HEK293 (cell line): ENCODE measurements around the gene ACR.

Experiments used
- CTCF ChIA-PET: fragments of 350-600 bp; formaldehyde crosslinking; extraction: SDS; loops from one replicate; lab custom pipeline; 2021; ENCODE audit warnings: antibody characterized with exemption; lab: Yijun Ruan, JAX
- POLR2A ChIA-PET: fragments of 300-600 bp; formaldehyde crosslinking; extraction: SDS; loops from one replicate; lab custom pipeline; 2020; ENCODE audit warnings: antibody characterized with exemption, inconsistent platforms; lab: Yijun Ruan, JAX
- H3K27ac ChIP-seq: fragments of 200-500 bp; sonication (Bioruptor generic); 2 replicates; pipeline ENCODE4 v1.5.1; 2014; ENCODE audit warnings: low read depth, low read length, control low read depth, inconsistent platforms; ENCODE audit errors: extremely low read depth
- H3K36me3 ChIP-seq, 2 experiments: fragments of 200-500 bp in 1 of 2; sonication (Bioruptor generic) in 1 of 2; 1 replicate in 1 of 2; 2 replicates in 1 of 2; pipeline ENCODE4 v1.5.1; 2014 to 2017; ENCODE audit warnings: inconsistent platforms in 2 of 2, low read length in 2 of 2; ENCODE audit not compliant: control insufficient read depth in 2 of 2, insufficient read depth in 1 of 2
- H3K4me1 ChIP-seq: fragments of 200-500 bp; sonication (Bioruptor generic); 2 replicates; pipeline ENCODE4 v1.5.1; 2014; ENCODE audit warnings: mild to moderate bottlenecking, low read length, inconsistent platforms; ENCODE audit not compliant: control insufficient read depth, insufficient read depth
- H3K4me3 ChIP-seq: 2 replicates; pipeline ENCODE4 v1.5.1; 2011; ENCODE audit warnings: low read depth, mild to moderate bottlenecking, control low read depth, low read length, moderate library complexity
- H3K9me3 ChIP-seq: fragments of 200-500 bp; sonication (Bioruptor generic); 2 replicates; pipeline ENCODE4 v1.5.1; 2014; ENCODE audit warnings: low read depth, low read length, inconsistent platforms; ENCODE audit not compliant: control insufficient read depth, insufficient read depth
- GLI4 ChIP-seq: fragments of 450-650 bp; formaldehyde crosslinking; IDR thresholded peaks from 2 replicates; pipeline ENCODE4 v1.5.1; 2016; ENCODE audit warnings: missing biosample characterization, missing genetic modification characterization
- KLF16 ChIP-seq: fragments of 450-650 bp; formaldehyde crosslinking; IDR thresholded peaks from 2 replicates; pipeline ENCODE4 v1.5.1; 2017; ENCODE audit warnings: missing biosample characterization, missing genetic modification characterization
- MZF1 ChIP-seq: fragments of 450-650 bp; formaldehyde crosslinking; IDR thresholded peaks from 2 replicates; pipeline ENCODE4 v1.5.1; 2017; ENCODE audit warnings: missing biosample characterization, missing genetic modification characterization, borderline replicate concordance
- PRDM1 ChIP-seq: fragments of 450-650 bp; formaldehyde crosslinking; IDR thresholded peaks from 2 replicates; pipeline ENCODE4; 2016; ENCODE audit warnings: missing biosample characterization, missing genetic modification characterization
- PRDM2 ChIP-seq: fragments of 450-650 bp; formaldehyde crosslinking; IDR thresholded peaks from 2 replicates; pipeline ENCODE4 v1.5.1; 2016; ENCODE audit warnings: missing biosample characterization, missing genetic modification characterization, borderline replicate concordance
- SALL2 ChIP-seq: fragments of 450-650 bp; formaldehyde crosslinking; IDR thresholded peaks from 2 replicates; pipeline ENCODE4 v1.5.0; 2017; ENCODE audit warnings: missing biosample characterization, mild to moderate bottlenecking, missing genetic modification characterization, borderline replicate concordance
- SP2 ChIP-seq: fragments of 450-650 bp; formaldehyde crosslinking; IDR thresholded peaks from 2 replicates; pipeline ENCODE4 v1.5.1; 2016; ENCODE audit warnings: missing biosample characterization, missing genetic modification characterization
- ZBTB21 ChIP-seq: fragments of 450-650 bp; formaldehyde crosslinking; IDR thresholded peaks from 2 replicates; pipeline ENCODE4 v1.5.1; 2017; ENCODE audit warnings: missing biosample characterization, missing genetic modification characterization
- ZNF133 ChIP-seq: fragments of 450-650 bp; formaldehyde crosslinking; IDR thresholded peaks from 2 replicates; pipeline ENCODE4 v1.5.1; 2016; ENCODE audit warnings: missing biosample characterization, missing genetic modification characterization
- ZNF184 ChIP-seq: fragments of 450-650 bp; IDR thresholded peaks from 2 replicates; pipeline ENCODE4 v1.5.1; 2018; ENCODE audit warnings: missing biosample characterization, mild to moderate bottlenecking, missing genetic modification characterization
- ZNF211 ChIP-seq: fragments of 450-650 bp; formaldehyde crosslinking; IDR thresholded peaks from 2 replicates; pipeline ENCODE4 v1.5.1; 2016; ENCODE audit warnings: low read depth, missing biosample characterization, missing genetic modification characterization
- ZNF221 ChIP-seq: fragments of 450-650 bp; formaldehyde crosslinking; IDR thresholded peaks from 2 replicates; pipeline ENCODE4 v1.5.1; 2017; ENCODE audit warnings: missing biosample characterization, missing genetic modification characterization, borderline replicate concordance
- ZNF423 ChIP-seq: fragments of 450-650 bp; formaldehyde crosslinking; IDR thresholded peaks from 2 replicates; pipeline ENCODE4 v1.5.1; 2016; ENCODE audit warnings: missing biosample characterization, missing genetic modification characterization
- ZNF426 ChIP-seq: fragments of 450-650 bp; formaldehyde crosslinking; IDR thresholded peaks from 2 replicates; pipeline ENCODE4 v1.5.1; 2017; ENCODE audit warnings: missing biosample characterization, missing genetic modification characterization, mild to moderate bottlenecking, inconsistent platforms, moderate library complexity
- ZNF488 ChIP-seq: fragments of 450-650 bp; formaldehyde crosslinking; IDR thresholded peaks from 2 replicates; pipeline ENCODE4 v1.5.1; 2016; ENCODE audit warnings: missing biosample characterization, missing genetic modification characterization
- ZNF692 ChIP-seq: fragments of 450-650 bp; formaldehyde crosslinking; IDR thresholded peaks from 2 replicates; pipeline ENCODE4 v1.5.1; 2016; ENCODE audit warnings: missing biosample characterization, missing genetic modification characterization
- TF ChIP-seq, protein P1 (sequence below): fragments of 450-650 bp; formaldehyde crosslinking; IDR thresholded peaks from 2 replicates; pipeline ENCODE4 v1.5.1; 2016; ENCODE audit warnings: missing biosample characterization, missing genetic modification characterization
- TF ChIP-seq, protein P2 (sequence below): IDR thresholded peaks from 2 replicates; pipeline ENCODE4 v1.6.1; 2011; ENCODE audit warnings: mild to moderate bottlenecking, low read depth, low read length, borderline replicate concordance

The ACR gene

GRCh38 chr22:50717709-50718351 lies 20.2 kb upstream of the ACR start (continued):
- TF ChIP-seq SALL2 (tag by site-specific recombination): no peak
- TF ChIP-seq, all 188 proteins: peak for 0

DNA sequence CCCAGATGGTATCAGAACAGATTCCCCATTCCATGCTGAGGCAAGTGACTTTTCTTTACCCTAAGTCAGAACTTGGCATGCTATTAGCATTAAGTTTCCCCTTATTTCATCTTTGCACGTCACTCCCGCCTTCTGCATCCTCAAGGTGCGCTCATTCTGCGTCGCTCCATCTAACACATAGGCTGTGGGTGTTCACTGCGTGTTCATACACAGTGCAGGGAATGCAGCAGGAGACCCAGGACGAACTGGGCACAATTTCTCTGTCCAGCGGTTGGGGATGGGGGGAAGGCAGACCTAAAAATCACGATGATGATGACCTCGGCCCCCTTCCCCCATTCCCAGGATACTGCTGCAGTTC lies 19.7 kb upstream of the ACR start:
- no peaks in the 10 kb centered on the region for H3K4me1 ChIP-seq
- ChIA-PET CTCF (interaction anchor here (1.7 kb wide), 1 partner anchor 14 kb away, joined by 6 read pairs; no protein-coding TSS in a partner anchor), POLR2A (no interaction called here)
- no peak overlapping the region for H3K4me3 ChIP-seq
- H3K36me3 ChIP-seq: peaks cover 0 to 38% of the 10 kb centered on the region in 2 experiments; a peak in 1 of 3 replicates
- H3K9me3 ChIP-seq: no peaks in the 10 kb centered on the region
- TF ChIP-seq PRDM2 (tag by site-specific recombination) (no peak), MZF1 (tag by site-specific recombination) (no peak), GLI4 (no peak), ZNF692 (no peak), PRDM1 (tag by site-specific recombination) (no peak), ZBTB21 (no peak), ZNF488 (no peak), ZNF133 (no peak), ZNF221 (tag by site-specific recombination) (no peak), ZNF423 (tag by site-specific recombination) (no peak), SP2 (tag by site-specific recombination) (no peak), ZNF211 (no peak), ZNF184 (tag by site-specific recombination) (no peak), KLF16 (tag by site-specific recombination) (no peak), ZNF426 (tag by site-specific recombination) (no peak)
- TF ChIP-seq, protein P1, sequence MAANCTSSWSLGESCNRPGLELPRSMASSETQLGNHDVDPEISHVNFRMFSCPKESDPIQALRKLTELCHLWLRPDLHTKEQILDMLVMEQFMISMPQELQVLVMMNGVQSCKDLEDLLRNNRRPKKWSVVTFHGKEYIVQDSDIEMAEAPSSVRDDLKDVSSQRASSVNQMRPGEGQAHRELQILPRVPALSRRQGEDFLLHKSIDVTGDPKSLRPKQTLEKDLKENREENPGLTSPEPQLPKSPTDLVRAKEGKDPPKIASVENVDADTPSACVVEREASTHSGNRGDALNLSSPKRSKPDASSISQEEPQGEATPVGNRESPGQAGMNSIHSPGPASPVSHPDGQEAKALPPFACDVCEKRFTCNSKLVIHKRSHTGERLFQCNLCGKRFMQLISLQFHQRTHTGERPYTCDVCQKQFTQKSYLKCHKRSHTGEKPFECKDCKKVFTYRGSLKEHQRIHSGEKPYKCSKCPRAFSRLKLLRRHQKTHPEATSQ (tag by site-specific recombination): no peak
- TF ChIP-seq, protein P2, sequence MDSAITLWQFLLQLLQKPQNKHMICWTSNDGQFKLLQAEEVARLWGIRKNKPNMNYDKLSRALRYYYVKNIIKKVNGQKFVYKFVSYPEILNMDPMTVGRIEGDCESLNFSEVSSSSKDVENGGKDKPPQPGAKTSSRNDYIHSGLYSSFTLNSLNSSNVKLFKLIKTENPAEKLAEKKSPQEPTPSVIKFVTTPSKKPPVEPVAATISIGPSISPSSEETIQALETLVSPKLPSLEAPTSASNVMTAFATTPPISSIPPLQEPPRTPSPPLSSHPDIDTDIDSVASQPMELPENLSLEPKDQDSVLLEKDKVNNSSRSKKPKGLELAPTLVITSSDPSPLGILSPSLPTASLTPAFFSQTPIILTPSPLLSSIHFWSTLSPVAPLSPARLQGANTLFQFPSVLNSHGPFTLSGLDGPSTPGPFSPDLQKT: no peak
- H3K27ac ChIP-seq: no peak overlapping the region
